HG03139 (cell line): ENCODE data around the gene OR2G2.

ENCODE experiments used
- ATAC-seq: cut with Tn5 transposase; IDR thresholded peaks from one replicate; pipeline ENCODE4 v1.9.1; 2021; ENCODE audit not compliant: unreplicated experiment

OR2G2 gene

GRCh38 chr1:247588060-247588459 is at the start of gene OR2G2:
Gene OR2G2 (plus strand): TSS chr1:247588360. CDS start chr1:247588360, 0 bp downstream.
- ATAC-seq = no peak

- ATAC-seq = no peak
Measured at GRCh38 chr1:247538561-247538960, 49.6 kb upstream of the OR2G2 start.

GRCh38 chr1:247539215-247539614 is 48.9 kb upstream of the OR2G2 start:
- ATAC-seq = no peak

- no peak for ATAC-seq
Measured at GRCh38 chr1:247540581-247540980, 47.6 kb upstream of the OR2G2 start.

GRCh38 chr1:247542811-247543210 is 45.3 kb upstream of the OR2G2 start:
- no peak for ATAC-seq

- ATAC-seq = no peak
Measured at GRCh38 chr1:247548092-247548491, 40.1 kb upstream of the OR2G2 start.

GRCh38 chr1:247548769-247549182 is 39.4 kb upstream of the OR2G2 start, which contains the start of gene GCSAML:
Gene GCSAML (plus strand): TSS chr1:247549134. CDS start chr1:247549192, 58 bp downstream.
- ATAC-seq = no peak

- ATAC-seq = no peak
Measured at GRCh38 chr1:247551721-247552120, 36.4 kb upstream of the OR2G2 start.

GRCh38 chr1:247552231-247552630 is 35.9 kb upstream of the OR2G2 start:
- ATAC-seq = no peak

- ATAC-seq = no peak
Measured at GRCh38 chr1:247557926-247558674, 30.1 kb upstream of the OR2G2 start.

GRCh38 chr1:247561711-247562110 is 26.4 kb upstream of the OR2G2 start:
- ATAC-seq = no peak

- no peak for ATAC-seq
Measured at GRCh38 chr1:247562198-247562597, 26.0 kb upstream of the OR2G2 start.

GRCh38 chr1:247574236-247574635 is 13.9 kb upstream of the OR2G2 start:
- no peak for ATAC-seq

GRCh38 chr1:247574664-247575063 is 13.5 kb upstream of the OR2G2 start:
- ATAC-seq = no peak

- ATAC-seq = no peak
Measured at GRCh38 chr1:247576514-247576913, 11.6 kb upstream of the OR2G2 start.

- ATAC-seq = no peak
Measured at GRCh38 chr1:247578946-247579460, 9.2 kb upstream of the OR2G2 start.

- no peak for ATAC-seq
Measured at GRCh38 chr1:247605286-247605685, 17.1 kb downstream of the OR2G2 start, which contains the start of gene OR2G3. Gene OR2G3 (plus strand): TSS chr1:247605586. CDS start chr1:247605586, 0 bp downstream.

- no peak for ATAC-seq
Measured at GRCh38 chr1:247613405-247613804, 25.2 kb downstream of the OR2G2 start.

- ATAC-seq = no peak
Measured at GRCh38 chr1:247614625-247615024, 26.5 kb downstream of the OR2G2 start.

- ATAC-seq = no peak
Measured at GRCh38 chr1:247627951-247628350, 39.8 kb downstream of the OR2G2 start.

- ATAC-seq = no peak
Measured at GRCh38 chr1:247638011-247638410, 49.9 kb downstream of the OR2G2 start.

- ATAC-seq = no peak
Measured at GRCh38 chr1:247638781-247639180, 50.6 kb downstream of the OR2G2 start.
